ENCODE data around the gene MS4A14.
"Not testable (repeated sequence)": the region's sequence is repeated elsewhere in the genome, so short reads cannot be mapped to it uniquely, and the experiment has no call there.

MS4A14 gene

DNA sequence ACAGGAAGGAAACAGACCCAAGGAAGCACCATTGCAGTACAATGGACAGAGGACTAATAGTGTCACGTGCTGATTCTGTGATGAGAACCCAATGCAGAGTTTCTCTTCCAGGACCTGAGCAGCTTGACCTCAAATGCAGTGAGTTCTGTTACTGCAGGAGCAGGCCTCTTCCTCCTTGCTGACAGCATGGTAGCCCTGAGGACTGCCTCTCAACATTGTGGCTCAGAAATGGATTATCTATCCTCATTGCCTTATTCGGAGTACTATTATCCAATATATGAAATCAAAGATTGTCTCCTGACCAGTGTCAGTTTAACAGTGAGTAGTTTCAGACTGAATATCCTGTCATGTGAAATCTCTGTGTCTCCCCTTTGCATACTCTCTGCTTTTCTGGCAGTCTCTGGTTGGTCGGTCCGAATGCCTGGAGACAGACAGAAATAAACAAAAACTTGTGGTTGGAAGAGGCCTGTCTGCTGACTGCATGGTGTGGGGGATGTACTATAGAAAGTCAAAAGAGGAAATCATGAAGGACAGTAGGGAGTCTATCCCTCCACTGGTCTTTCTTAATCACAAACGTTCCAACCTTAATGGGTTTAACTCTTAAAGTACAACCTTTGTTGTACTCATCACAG lies 6.9 kb upstream of the MS4A14 start:
- DNase-seq (ENCODE audit: low read depth): no peak

DNA sequence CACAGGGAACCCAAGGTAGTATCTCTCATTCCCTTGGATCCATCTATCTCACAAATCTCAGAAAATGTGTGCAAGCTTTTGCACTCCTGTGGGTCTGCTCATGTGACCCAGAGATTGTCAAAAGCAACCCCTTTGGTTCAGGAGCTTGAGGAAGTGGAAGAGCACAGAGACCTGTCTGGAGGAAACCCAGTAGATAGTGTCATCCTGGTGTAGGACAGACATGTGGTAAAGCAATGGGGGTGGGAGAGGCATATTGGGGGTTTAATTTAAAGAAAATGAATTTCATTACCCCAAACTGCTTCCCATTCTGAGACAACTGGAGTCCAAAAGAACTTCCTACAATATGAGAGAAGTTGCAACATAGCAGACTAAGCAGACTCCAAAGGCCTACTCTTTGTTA lies 5.8 kb upstream of the MS4A14 start:
- DNase-seq (ENCODE audit: low read depth): no peak

DNA sequence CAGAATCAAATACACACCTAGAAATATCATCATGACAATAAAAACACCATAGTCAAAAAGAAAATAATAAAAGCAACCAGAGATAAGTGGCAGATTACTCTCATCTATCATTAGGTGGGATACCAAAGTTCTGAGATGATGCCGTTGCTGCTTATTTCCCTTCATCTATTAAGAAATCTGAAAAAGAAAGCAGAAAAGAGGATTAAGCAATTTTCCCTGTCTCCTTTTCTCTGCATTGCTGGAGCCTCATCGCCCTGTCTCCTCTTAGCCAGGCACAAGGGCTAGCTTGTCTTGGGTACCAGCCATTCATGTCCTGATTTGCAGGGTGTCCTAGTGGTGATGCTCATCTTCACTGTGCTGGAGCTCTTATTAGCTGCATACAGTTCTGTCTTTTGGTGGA lies 3.9 kb upstream of the MS4A14 start:
- no peak for DNase-seq (ENCODE audit: low read depth)

GRCh38 chr11:60393016-60393415 lies 3.2 kb upstream of the MS4A14 start:
- no peak for DNase-seq (ENCODE audit: low read depth)

- no peak for DNase-seq (ENCODE audit: low read depth)
Observed at GRCh38 chr11:60394666-60395380, 1.4 kb upstream of the MS4A14 start.

GRCh38 chr11:60396799-60397198 lies 540 bp downstream of the MS4A14 start:
- DNase-seq (ENCODE audit: low read depth): no peak

- DNase-seq (ENCODE audit: low read depth): no peak
Observed at GRCh38 chr11:60420015-60420414, 23.8 kb downstream of the MS4A14 start.

- DNase-seq (ENCODE audit: low read depth): no peak
Observed at GRCh38 chr11:60422609-60423008, 26.4 kb downstream of the MS4A14 start.

- DNase-seq (ENCODE audit: low read depth): no peak
Observed at GRCh38 chr11:60428517-60428916, 32.3 kb downstream of the MS4A14 start.

- DNase-seq (ENCODE audit: low read depth): no peak
Observed at GRCh38 chr11:60429272-60429671, 33.0 kb downstream of the MS4A14 start, which contains the start of gene MS4A5. MS4A5 (plus strand) TSS chr11:60429572; CDS start chr11:60429675, 103 bp downstream.

DNA sequence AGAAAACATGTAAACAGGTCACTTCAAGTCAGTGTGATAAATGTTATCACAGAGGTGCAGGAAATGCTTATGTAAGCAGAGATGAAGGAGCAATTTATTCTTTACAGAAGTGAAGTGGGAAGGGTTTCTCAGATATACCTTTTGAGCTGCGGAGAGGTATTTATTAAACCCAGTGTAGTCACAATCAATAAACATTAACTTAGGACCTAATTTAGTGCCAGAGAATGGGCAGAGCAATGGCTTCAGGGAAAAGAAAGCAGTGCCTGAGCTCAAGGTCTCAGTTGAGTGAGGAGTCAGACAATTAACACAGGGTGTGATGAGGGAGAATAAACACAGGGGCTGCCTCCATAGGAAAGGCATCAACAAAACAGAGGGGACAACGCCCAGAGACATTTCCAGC lies 35.0 kb downstream of the MS4A14 start:
- DNase-seq (ENCODE audit: low read depth): no peak

GRCh38 chr11:60433401-60433800 lies 37.1 kb downstream of the MS4A14 start:
- DNase-seq (ENCODE audit: low read depth): no peak

- no peak for DNase-seq (ENCODE audit: low read depth)
Observed at GRCh38 chr11:60447070-60447469, 50.8 kb downstream of the MS4A14 start.

DNA sequence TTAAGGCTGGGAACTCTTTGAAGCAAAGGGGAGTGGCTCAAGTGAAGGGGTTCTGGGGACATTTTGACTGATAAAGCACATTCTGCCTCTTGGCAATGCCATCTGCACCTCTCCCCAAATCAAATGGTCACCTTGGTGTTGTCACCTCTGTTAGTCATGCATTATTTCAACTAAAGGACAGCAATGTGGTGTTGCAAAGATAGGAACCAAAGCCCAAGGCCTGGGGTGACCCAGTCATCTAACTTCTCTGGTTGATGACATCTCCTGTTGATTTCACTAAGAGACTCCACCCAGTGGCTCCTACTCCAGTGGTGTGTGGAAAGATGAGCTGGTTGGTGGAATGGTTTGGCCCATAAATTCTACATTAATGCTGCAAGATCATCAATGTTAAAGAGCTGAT lies 51.6 kb downstream of the MS4A14 start:
- DNase-seq (ENCODE audit: low read depth): no peak

- not testable (repeated sequence) for DNase-seq (ENCODE audit: low read depth)
Observed at GRCh38 chr11:60451185-60451584, 54.9 kb downstream of the MS4A14 start.

GRCh38 chr11:60454212-60454611 lies 58.0 kb downstream of the MS4A14 start:
- no peak for DNase-seq (ENCODE audit: low read depth)

GRCh38 chr11:60455531-60456042 lies 59.3 kb downstream of the MS4A14 start, which contains the start of gene MS4A1:
MS4A1 (plus strand) TSS chr11:60455847; CDS start chr11:60462375, 6,528 bp downstream.
- DNase-seq (ENCODE audit: low read depth): no peak

DNA sequence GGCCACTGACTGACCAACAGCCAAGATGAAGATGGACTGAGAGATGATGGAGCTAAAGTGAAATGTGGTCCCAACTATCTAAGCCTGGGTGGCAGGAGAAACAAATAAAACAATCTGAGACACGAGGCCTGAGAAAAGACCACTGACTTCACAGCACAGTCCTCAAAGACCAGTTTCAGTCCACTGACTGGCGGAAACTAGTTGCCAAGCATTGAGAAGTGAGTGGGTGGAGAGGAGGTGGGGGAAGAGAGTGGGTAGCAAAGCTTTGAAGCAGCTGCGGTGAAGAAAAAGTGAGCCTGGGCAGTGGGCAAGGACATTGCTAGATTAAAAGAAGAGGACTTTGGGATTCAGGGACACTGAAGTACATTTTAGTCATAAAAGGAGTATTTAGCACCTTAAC lies 61.3 kb downstream of the MS4A14 start:
- DNase-seq (ENCODE audit: low read depth): no peak

GRCh38 chr11:60459345-60459744 lies 63.1 kb downstream of the MS4A14 start:
- DNase-seq (ENCODE audit: low read depth): no peak
